C1 segment of cervical spinal cord (tissue), 14 donors: ENCODE results near the gene CARD10.
"Not testable (repeated sequence)": the region's sequence is repeated elsewhere in the genome, so short reads cannot be mapped to it uniquely, and the experiment has no call there.

ENCODE experiments used
- DNase-seq, 14 donors: peaks; one replicate each; lab custom pipeline; 2025; lab: John Stamatoyannopoulos, UW

CARD10 gene

GRCh38 chr22:37557321-37558001 is 38.2 kb upstream of the CARD10 start:
- no peak for DNase-seq

- no peak for DNase-seq
Observed at GRCh38 chr22:37556710-37557109, 37.5 kb upstream of the CARD10 start.

GRCh38 chr22:37555029-37555428 is 35.8 kb upstream of the CARD10 start:
- DNase-seq, result no peak

GRCh38 chr22:37553725-37554124 is 34.5 kb upstream of the CARD10 start:
- no peak for DNase-seq

GRCh38 chr22:37552524-37553163 is 33.4 kb upstream of the CARD10 start:
- peak in 1 of 14 donors; percentile 34 for DNase-seq

- no peak for DNase-seq
Observed at GRCh38 chr22:37551981-37552380, 32.8 kb upstream of the CARD10 start.

GRCh38 chr22:37550921-37551320 is 31.7 kb upstream of the CARD10 start:
- not testable (repeated sequence) for DNase-seq

- DNase-seq, result peak in 12 of 14 donors; percentile 11 to 90 (median 74)
Observed at GRCh38 chr22:37549704-37550059, 30.5 kb upstream of the CARD10 start.

- peak in 3 of 14 donors; percentile 48 to 66 (median 66) for DNase-seq
Observed at GRCh38 chr22:37547251-37547741, 28.1 kb upstream of the CARD10 start.

- DNase-seq, result peak in 9 of 14 donors; percentile 37 to 80 (median 60)
Observed at GRCh38 chr22:37546437-37547250, 27.4 kb upstream of the CARD10 start.

- DNase-seq, result peak in 8 of 14 donors; percentile 26 to 66 (median 46)
Observed at GRCh38 chr22:37545703-37546436, 26.7 kb upstream of the CARD10 start.

GRCh38 chr22:37544955-37545702 is 25.9 kb upstream of the CARD10 start:
- peak in 9 of 14 donors; percentile 16 to 57 (median 21) for DNase-seq

GRCh38 chr22:37542959-37543358 is 23.7 kb upstream of the CARD10 start:
- DNase-seq, result no peak

GRCh38 chr22:37542416-37542815 is 23.2 kb upstream of the CARD10 start:
- DNase-seq, result not testable (repeated sequence)

GRCh38 chr22:37539790-37540189 is 20.6 kb upstream of the CARD10 start:
- DNase-seq, result not testable (repeated sequence)

GRCh38 chr22:37538590-37539357 is 19.6 kb upstream of the CARD10 start:
- peak in 13 of 14 donors; percentile 29 to 91 (median 79) for DNase-seq

GRCh38 chr22:37535159-37535558 is 15.9 kb upstream of the CARD10 start:
- no peak for DNase-seq

- DNase-seq, result no peak
Observed at GRCh38 chr22:37534445-37534844, 15.2 kb upstream of the CARD10 start.

GRCh38 chr22:37533995-37534394 is 14.8 kb upstream of the CARD10 start:
- no peak for DNase-seq
